Ishikawa (cell line): ENCODE results near the gene MAGEA8.

ENCODE experiments used
- CEBPB ChIP-seq: IDR thresholded peaks from 2 replicates; pipeline ENCODE4 v1.6.1; 2012
- CREB1 ChIP-seq: IDR thresholded peaks from 2 replicates; pipeline ENCODE4 v1.6.1; 2012; ENCODE audit warnings: low read depth
- EGR1 ChIP-seq: IDR thresholded peaks from 2 replicates; pipeline ENCODE4 v1.6.1; 2012
- EP300 ChIP-seq: IDR thresholded peaks from 2 replicates; pipeline ENCODE4 v1.6.1; 2012; ENCODE audit warnings: borderline replicate concordance
- FOXM1 ChIP-seq: IDR thresholded peaks from 2 replicates; pipeline ENCODE4 v1.6.1; 2012; ENCODE audit warnings: low read depth, borderline replicate concordance
- NFIC ChIP-seq: IDR thresholded peaks from 2 replicates; pipeline ENCODE4 v1.6.1; 2012
- RAD21 ChIP-seq: IDR thresholded peaks from 2 replicates; pipeline ENCODE4 v1.6.1; 2012; ENCODE audit warnings: low read depth
- TAF1 ChIP-seq: IDR thresholded peaks from 2 replicates; pipeline ENCODE4 v1.6.1; 2012; ENCODE audit warnings: low read depth, mild to moderate bottlenecking
- TCF12 ChIP-seq: IDR thresholded peaks from 2 replicates; pipeline ENCODE4 v1.6.1; 2012; ENCODE audit warnings: low read depth
- TEAD4 ChIP-seq: IDR thresholded peaks from 2 replicates; pipeline ENCODE4 v1.6.1; 2012
- YY1 ChIP-seq: IDR thresholded peaks from 2 replicates; pipeline ENCODE4 v1.6.1; 2012; ENCODE audit warnings: low read depth
- ZBTB7A ChIP-seq: IDR thresholded peaks from 2 replicates; pipeline ENCODE4 v1.6.1; 2012; ENCODE audit warnings: low read depth
- TF ChIP-seq, protein P1 (sequence below): IDR thresholded peaks from 2 replicates; pipeline ENCODE4 v1.6.1; 2012
- TF ChIP-seq, protein P2 (sequence below): IDR thresholded peaks from 2 replicates; pipeline ENCODE4 v1.6.1; 2012
- TF ChIP-seq, protein P3 (sequence below): IDR thresholded peaks from 2 replicates; pipeline ENCODE4 v1.6.1; 2012; ENCODE audit warnings: low read depth, mild to moderate bottlenecking

MAGEA8 gene

DNA sequence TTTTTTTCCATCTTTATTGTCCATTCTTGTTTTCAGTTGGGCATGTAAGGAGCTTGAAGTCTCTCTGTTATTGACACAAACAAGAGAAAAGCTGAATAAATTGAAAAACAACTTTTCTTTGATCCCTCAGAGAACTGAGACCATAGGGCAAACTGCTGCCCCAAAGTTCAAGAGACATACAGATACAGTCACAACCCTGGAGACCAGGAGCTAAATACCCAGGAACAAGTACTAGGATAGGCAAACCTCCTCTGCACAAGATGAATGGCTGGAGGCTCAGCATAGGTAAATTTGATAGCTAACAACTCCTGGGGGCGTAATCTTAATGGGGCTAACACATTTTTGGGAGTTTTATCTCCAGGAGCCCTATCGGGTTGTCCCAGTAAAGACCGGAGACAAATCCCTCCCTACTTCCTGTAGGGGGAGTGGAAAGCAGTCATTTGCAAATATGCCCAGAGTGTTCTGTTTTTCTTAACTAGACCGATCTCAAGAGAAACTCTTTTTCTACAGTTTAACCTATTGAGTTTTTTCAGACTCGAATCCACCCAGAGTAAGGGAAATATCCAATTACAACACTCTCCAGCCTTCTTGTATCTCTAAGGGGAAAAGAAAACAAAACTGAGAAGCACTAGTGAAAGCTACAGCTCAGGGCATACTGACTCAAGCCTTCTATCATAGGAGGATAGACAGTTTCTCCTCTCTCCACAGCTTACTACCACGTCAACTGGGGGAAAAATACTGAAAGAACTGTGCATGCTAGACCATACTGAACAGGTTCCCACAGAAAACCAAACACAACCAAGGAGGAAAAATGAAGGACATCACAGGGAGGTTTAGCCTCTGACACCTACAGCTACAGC is 23.1 kb downstream of the MAGEA8 start:
- TF ChIP-seq FOXM1 = no peak
- TF ChIP-seq, protein P1, sequence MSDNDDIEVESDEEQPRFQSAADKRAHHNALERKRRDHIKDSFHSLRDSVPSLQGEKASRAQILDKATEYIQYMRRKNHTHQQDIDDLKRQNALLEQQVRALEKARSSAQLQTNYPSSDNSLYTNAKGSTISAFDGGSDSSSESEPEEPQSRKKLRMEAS = no peak
- no peak for TF ChIP-seq EP300
- no peak for TF ChIP-seq CEBPB
- TF ChIP-seq NFIC = no peak
- no peak for TF ChIP-seq TCF12
- no peak for TF ChIP-seq RAD21
- TF ChIP-seq YY1 = no peak
- TF ChIP-seq, protein P2, sequence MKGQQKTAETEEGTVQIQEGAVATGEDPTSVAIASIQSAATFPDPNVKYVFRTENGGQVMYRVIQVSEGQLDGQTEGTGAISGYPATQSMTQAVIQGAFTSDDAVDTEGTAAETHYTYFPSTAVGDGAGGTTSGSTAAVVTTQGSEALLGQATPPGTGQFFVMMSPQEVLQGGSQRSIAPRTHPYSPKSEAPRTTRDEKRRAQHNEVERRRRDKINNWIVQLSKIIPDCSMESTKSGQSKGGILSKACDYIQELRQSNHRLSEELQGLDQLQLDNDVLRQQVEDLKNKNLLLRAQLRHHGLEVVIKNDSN = no peak
- TF ChIP-seq, protein P3, sequence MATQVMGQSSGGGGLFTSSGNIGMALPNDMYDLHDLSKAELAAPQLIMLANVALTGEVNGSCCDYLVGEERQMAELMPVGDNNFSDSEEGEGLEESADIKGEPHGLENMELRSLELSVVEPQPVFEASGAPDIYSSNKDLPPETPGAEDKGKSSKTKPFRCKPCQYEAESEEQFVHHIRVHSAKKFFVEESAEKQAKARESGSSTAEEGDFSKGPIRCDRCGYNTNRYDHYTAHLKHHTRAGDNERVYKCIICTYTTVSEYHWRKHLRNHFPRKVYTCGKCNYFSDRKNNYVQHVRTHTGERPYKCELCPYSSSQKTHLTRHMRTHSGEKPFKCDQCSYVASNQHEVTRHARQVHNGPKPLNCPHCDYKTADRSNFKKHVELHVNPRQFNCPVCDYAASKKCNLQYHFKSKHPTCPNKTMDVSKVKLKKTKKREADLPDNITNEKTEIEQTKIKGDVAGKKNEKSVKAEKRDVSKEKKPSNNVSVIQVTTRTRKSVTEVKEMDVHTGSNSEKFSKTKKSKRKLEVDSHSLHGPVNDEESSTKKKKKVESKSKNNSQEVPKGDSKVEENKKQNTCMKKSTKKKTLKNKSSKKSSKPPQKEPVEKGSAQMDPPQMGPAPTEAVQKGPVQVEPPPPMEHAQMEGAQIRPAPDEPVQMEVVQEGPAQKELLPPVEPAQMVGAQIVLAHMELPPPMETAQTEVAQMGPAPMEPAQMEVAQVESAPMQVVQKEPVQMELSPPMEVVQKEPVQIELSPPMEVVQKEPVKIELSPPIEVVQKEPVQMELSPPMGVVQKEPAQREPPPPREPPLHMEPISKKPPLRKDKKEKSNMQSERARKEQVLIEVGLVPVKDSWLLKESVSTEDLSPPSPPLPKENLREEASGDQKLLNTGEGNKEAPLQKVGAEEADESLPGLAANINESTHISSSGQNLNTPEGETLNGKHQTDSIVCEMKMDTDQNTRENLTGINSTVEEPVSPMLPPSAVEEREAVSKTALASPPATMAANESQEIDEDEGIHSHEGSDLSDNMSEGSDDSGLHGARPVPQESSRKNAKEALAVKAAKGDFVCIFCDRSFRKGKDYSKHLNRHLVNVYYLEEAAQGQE = no peak
- no peak for TF ChIP-seq TAF1
- no peak for TF ChIP-seq EGR1

DNA sequence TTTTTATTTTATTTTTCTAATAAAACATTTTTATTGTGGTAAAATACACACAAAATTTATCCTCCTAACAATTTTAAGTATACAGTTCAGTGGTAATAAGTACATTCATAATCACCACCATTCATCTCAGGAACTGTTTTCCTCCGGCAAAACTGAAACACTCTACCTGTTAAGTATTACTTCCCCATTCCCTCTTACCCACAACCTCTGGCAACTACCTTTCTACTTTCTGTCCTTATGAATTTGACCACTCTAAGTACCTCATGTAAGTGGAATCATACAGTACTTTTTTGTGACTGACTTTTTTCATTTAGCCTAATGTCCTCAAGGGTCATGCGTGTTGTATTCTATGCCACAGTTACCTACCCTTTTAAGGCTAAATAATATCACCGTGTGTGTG is 27.3 kb downstream of the MAGEA8 start:
- TF ChIP-seq EGR1 (no peak), TCF12 (no peak), CREB1 (no peak), CEBPB (no peak), FOXM1 (no peak), TEAD4 (no peak), YY1 (no peak), RAD21 (no peak)
- TF ChIP-seq, protein P2 = no peak
- TF ChIP-seq, protein P1 = no peak

DNA sequence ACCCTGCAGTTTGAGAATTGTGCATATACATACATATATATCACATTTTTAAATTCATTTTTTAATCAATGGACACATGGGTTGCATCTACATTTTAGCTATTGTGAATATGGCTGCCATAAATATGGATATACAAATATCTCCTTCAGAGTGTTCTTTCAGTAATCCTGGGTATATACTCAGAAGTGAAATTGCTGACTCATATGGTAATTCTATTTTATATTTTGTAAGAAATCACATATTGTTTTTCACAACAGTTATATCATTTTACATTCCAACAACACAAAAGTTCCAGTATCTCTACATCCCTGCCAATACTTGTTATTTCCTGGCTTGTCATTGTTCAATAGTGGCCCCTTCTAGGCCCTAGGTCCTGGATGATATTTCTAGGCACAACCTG is 27.7 kb downstream of the MAGEA8 start:
- no peak for TF ChIP-seq CEBPB
- no peak for TF ChIP-seq RAD21
- no peak for TF ChIP-seq TAF1
- TF ChIP-seq FOXM1 = no peak
- TF ChIP-seq, protein P3 = no peak
- no peak for TF ChIP-seq ZBTB7A
- TF ChIP-seq EGR1 = no peak
- TF ChIP-seq, protein P1 = no peak
- TF ChIP-seq YY1 = no peak
- no peak for TF ChIP-seq CREB1
- TF ChIP-seq NFIC = no peak
- TF ChIP-seq, protein P2 = no peak
- no peak for TF ChIP-seq TEAD4

DNA sequence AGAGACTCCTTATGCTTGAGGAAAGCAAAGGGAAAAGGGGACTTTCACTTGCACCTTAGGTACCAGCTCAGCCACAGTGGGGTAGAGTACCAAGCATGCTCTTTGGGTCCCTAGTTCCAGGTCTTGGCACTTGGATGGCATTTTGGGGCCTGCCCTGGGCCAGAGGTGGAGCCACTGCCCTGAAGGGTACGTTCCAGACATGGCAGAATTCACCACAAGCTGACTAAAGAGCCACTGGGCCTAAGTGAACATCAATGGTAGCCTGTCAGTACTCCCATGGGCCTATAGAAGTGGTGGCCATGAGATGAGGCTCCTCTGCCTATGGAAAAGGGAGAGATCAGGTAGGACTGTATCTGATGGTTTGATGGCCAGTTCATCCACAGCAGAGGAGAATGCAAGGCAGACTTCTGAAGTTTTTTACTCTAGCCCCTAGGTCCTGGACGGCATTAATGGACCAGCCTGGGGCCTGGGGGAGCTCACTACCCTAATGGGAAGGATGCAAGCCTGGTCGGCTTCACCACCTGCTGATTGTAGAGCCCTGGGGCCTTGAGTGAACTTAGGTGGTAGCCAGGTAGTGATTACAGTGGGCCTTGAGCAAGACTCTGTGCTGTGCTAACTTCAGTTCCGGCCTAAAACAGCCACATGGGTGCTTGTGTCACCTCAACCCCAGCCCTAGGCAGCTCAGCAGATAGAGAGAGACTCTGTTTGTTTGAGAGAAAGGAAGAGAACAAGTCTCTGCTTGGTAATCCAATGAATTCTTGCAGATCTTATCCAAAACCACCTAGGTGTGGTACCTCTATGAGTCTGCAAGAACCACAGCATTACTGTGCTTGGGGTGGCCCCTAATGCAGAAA is 28.6 kb downstream of the MAGEA8 start:
- TF ChIP-seq NFIC (no peak), EGR1 (no peak), TAF1 (no peak), YY1 (no peak), FOXM1 (no peak), CREB1 (no peak), RAD21 (no peak)
- TF ChIP-seq, protein P2 = no peak
- TF ChIP-seq, protein P1 = no peak
